DOHH2 (cell line): Measurements from ENCODE around the gene RAPH1.

ENCODE experiments used
- CTCF ChIP-seq: fragments of 200-600 bp; sonication (generic); IDR thresholded peaks from one replicate; pipeline ENCODE4 v1.5.1; 2014; ENCODE audit warnings: antibody characterized with exemption, mild to moderate bottlenecking, low read depth, low read length; ENCODE audit not compliant: poor library complexity, severe bottlenecking
- EZH2phosphoT487 ChIP-seq: fragments of 200-600 bp; sonication (generic); IDR thresholded peaks from 2 replicates; pipeline ENCODE4 v1.6.1; 2017; ENCODE audit warnings: borderline replicate concordance, mild to moderate bottlenecking, antibody characterized with exemption, low read length, moderate library complexity, mixed read lengths

- no peak for TF ChIP-seq CTCF
- no peak for TF ChIP-seq EZH2phosphoT487
Observed at GRCh38 chr2:203361922-203362321, 173.2 kb downstream of the RAPH1 start.
